Measurements from ENCODE around the gene ADIRF. TPM values are rescaled to one million over a fixed set of nuclear protein-coding genes. Genes with fewer than 3 reads are reported as not detected.
"Not testable (repeated sequence)": the region's sequence is repeated elsewhere in the genome, so short reads cannot be mapped to it uniquely, and the experiment has no call there.

Gene ADIRF
- polyA plus RNA-seq, 3 donors = 135 to 2,071 (median 1,031) TPM

GRCh38 chr10:87007124-87007523, 38.8 kb downstream of the ADIRF start:
- H3K27ac ChIP-seq (ENCODE audit: low read depth, low read length) = not testable (repeated sequence)
- WGBS, 3 donors = 0 to 50% (median 33%) methylated on average over 1 of the region's 1 CpG

- WGBS, 3 donors = 63 to 96% (median 89%) methylated on average over 4 to 6 of the region's 6 CpGs
- not testable (repeated sequence) for H3K27ac ChIP-seq (ENCODE audit: low read depth, low read length)
Observed at GRCh38 chr10:87007674-87008073, 39.4 kb downstream of the ADIRF start.

GRCh38 chr10:87008303-87008702, 40.0 kb downstream of the ADIRF start:
- not testable (repeated sequence) for H3K27ac ChIP-seq (ENCODE audit: low read depth, low read length)
- WGBS, 3 donors = 92 to 98% (median 96%) methylated on average over 7 of the region's 7 CpGs

- WGBS, 3 donors = 65 to 89% (median 81%) methylated on average over 13 to 18 of the region's 18 CpGs
- H3K27ac ChIP-seq (ENCODE audit: low read depth, low read length) = not testable (repeated sequence)
Observed at GRCh38 chr10:87009134-87009696, 40.9 kb downstream of the ADIRF start.

- WGBS, 3 donors = 25 to 77% (median 40%) methylated on average over 2 to 3 of the region's 3 CpGs
- H3K27ac ChIP-seq (ENCODE audit: low read depth, low read length) = not testable (repeated sequence)
Observed at GRCh38 chr10:87013528-87013927, 45.2 kb downstream of the ADIRF start.

- not testable (repeated sequence) for H3K27ac ChIP-seq (ENCODE audit: low read depth, low read length)
- 73 to 85% (median 79%) methylated on average over 8 to 9 of the region's 10 CpGs for WGBS, 3 donors
Observed at GRCh38 chr10:87014986-87015716, 46.9 kb downstream of the ADIRF start.

- WGBS, 3 donors = 79 to 93% (median 87%) methylated on average over 3 to 6 of the region's 6 CpGs
- not testable (repeated sequence) for H3K27ac ChIP-seq (ENCODE audit: low read depth, low read length)
Observed at GRCh38 chr10:87018127-87018526, 49.8 kb downstream of the ADIRF start.

GRCh38 chr10:87019066-87019465, 50.8 kb downstream of the ADIRF start:
- 87 to 91% (median 87%) methylated on average over 6 of the region's 6 CpGs for WGBS, 3 donors
- not testable (repeated sequence) for H3K27ac ChIP-seq (ENCODE audit: low read depth, low read length)

GRCh38 chr10:87019504-87019903, 51.2 kb downstream of the ADIRF start:
- H3K27ac ChIP-seq (ENCODE audit: low read depth, low read length) = not testable (repeated sequence)
- WGBS, 3 donors = 88 to 100% (median 91%) methylated on average over 1 of the region's 1 CpG

- WGBS, 3 donors = 94 to 95% (median 95%) methylated on average over 5 to 9 of the region's 9 CpGs
- not testable (repeated sequence) for H3K27ac ChIP-seq (ENCODE audit: low read depth, low read length)
Observed at GRCh38 chr10:87020056-87020455, 51.8 kb downstream of the ADIRF start, which contains the start of gene FAM25A. Gene FAM25A (plus strand): TSS chr10:87020294. CDS start chr10:87020325, 31 bp downstream.

Other genes with a start within 250 kb of the ADIRF start
- gene BMPR1A, start 211.9 kb upstream of the ADIRF start, polyA plus RNA-seq = 10 to 100 TPM in 2 of 3 donors, 1 to 10 TPM in 1; 6.5 to 12.8 (median 12.3) TPM
- gene MMRN2, start 10.9 kb upstream of the ADIRF start, polyA plus RNA-seq = 10 to 100 TPM in 2 of 3 donors, 1 to 10 TPM in 1; 6.1 to 56.1 (median 22.4) TPM
- 100 to 1,000 TPM in 2 of 3 donors, 1 to 10 TPM in 1; 7.0 to 142 (median 100) TPM for gene SNCG, start 9.9 kb upstream of the ADIRF start, polyA plus RNA-seq
- not detected for gene FAM25A, start 51.8 kb downstream of the ADIRF start, polyA plus RNA-seq
- 10 to 100 TPM; 44.9 to 83.7 (median 69.8) TPM for gene GLUD1, start 126.4 kb downstream of the ADIRF start, polyA plus RNA-seq
- gene SHLD2, start 126.7 kb downstream of the ADIRF start, polyA plus RNA-seq = 10 to 100 TPM in 2 of 3 donors, 1 to 10 TPM in 1; 9.0 to 21.7 (median 15.0) TPM

Measured in adipose tissue (tissue), 3 donors.